Kidney (tissue), 14 donors: Measurements from ENCODE around the gene FAM222B. TPM values are rescaled to one million over a fixed set of nuclear protein-coding genes. Genes with fewer than 3 reads are reported as not detected.

ENCODE experiments used
- DNase-seq, 5 donors: peaks; one replicate each; pipeline ENCODE4 v3.0.0-alpha.2; 2013 to 2020
- FAIRE-seq: peaks from 2 replicates; lab custom pipeline; 2012; peaks lifted over from hg19 to GRCh38; lab: Jason Lieb, UNC
- H3K27ac ChIP-seq, 2 donors: one replicate each; pipeline ENCODE4 v1.7.0; 2013; ENCODE audit warnings: low read depth in 2 of 2, low read length in 2 of 2, inconsistent platforms in 1 of 2
- H3K27me3 ChIP-seq: one replicate; pipeline ENCODE4 v1.7.1; 2013; ENCODE audit warnings: low read length, inconsistent platforms; ENCODE audit not compliant: control insufficient read depth, insufficient read depth
- H3K36me3 ChIP-seq, 3 donors: one replicate each; pipeline versions ENCODE4 v1.7.0 to v1.7.1; 2013; ENCODE audit warnings: low read length in 3 of 3, control low read depth in 1 of 3, inconsistent platforms in 1 of 3; ENCODE audit not compliant: insufficient read depth in 3 of 3, control insufficient read depth in 2 of 3
- H3K4me1 ChIP-seq, 3 donors: one replicate each; pipeline versions ENCODE4 v1.7.0 to v1.7.1; 2013; ENCODE audit warnings: low read length in 3 of 3, inconsistent platforms in 1 of 3, low read depth in 1 of 3; ENCODE audit not compliant: control insufficient read depth in 2 of 3, insufficient read depth in 2 of 3
- H3K4me3 ChIP-seq, 3 donors: one replicate each; pipeline versions ENCODE4 v1.7.0 to v1.8.1; 2013; ENCODE audit warnings: low read length in 3 of 3, control low read depth in 1 of 3, inconsistent platforms in 1 of 3
- H3K9ac ChIP-seq, 3 donors: one replicate each; pipeline versions ENCODE4 v1.7.0 to v1.7.1; 2013; ENCODE audit warnings: low read length in 3 of 3, control low read depth in 1 of 3, inconsistent platforms in 1 of 3
- H3K9me3 ChIP-seq, 3 donors: one replicate each; pipeline versions ENCODE4 v1.7.0 to v1.7.1; 2013; ENCODE audit warnings: low read length in 3 of 3, control low read depth in 1 of 3, inconsistent platforms in 1 of 3; ENCODE audit not compliant: control insufficient read depth in 2 of 3, insufficient read depth in 1 of 3
- intact Hi-C: fragments of 100-400 bp; cut with DNase I; formaldehyde crosslinking; loops from one replicate; pipeline ENCODE4 v1.11.1; 2022
- polyA plus RNA-seq: library from polyadenylated mRNA; stranded (reverse); fragments of 350-450 nt; fragmentation: Illumina TruSeq; extraction: RNeasy Lipid Tissue Mini Kit (QIAGEN cat#74804); gene quantifications from one replicate; pipeline ENCODE4 v1.2.3, GENCODE V29; 2014; ENCODE audit warnings: low read depth, low replicate concordance; ENCODE audit not compliant: insufficient read depth
- total RNA-seq: library from RNA; stranded (reverse); fragmentation: NEBNext Ultra II Directional; extraction: Animal tissue kit (Norgen Biotek cat#: 25700); gene quantifications from one replicate; pipeline ENCODE4 v1.2.1, GENCODE V29; 2021
- TF ChIP-seq, protein P1 (sequence below): IDR thresholded peaks from 3 replicates; pipeline ENCODE4 v1.5.1; 2012; ENCODE audit warnings: mild to moderate bottlenecking, moderate library complexity, borderline replicate concordance; ENCODE audit not compliant: insufficient read depth; ENCODE audit errors: extremely low read depth
- donor health status: control.
- donor health status: control.
- donor health status: control.
- donor health status: control.
- donor health status: control.
- donor health status: DM: yes; HTN: yes; CAD: no.
- donor health status: Normal renal cell carcinoma (clear cell type).

FAM222B gene
- total and polyA plus RNA-seq, 2 donors from 2014 or later: 13.0 to 31.0 TPM

DNA sequence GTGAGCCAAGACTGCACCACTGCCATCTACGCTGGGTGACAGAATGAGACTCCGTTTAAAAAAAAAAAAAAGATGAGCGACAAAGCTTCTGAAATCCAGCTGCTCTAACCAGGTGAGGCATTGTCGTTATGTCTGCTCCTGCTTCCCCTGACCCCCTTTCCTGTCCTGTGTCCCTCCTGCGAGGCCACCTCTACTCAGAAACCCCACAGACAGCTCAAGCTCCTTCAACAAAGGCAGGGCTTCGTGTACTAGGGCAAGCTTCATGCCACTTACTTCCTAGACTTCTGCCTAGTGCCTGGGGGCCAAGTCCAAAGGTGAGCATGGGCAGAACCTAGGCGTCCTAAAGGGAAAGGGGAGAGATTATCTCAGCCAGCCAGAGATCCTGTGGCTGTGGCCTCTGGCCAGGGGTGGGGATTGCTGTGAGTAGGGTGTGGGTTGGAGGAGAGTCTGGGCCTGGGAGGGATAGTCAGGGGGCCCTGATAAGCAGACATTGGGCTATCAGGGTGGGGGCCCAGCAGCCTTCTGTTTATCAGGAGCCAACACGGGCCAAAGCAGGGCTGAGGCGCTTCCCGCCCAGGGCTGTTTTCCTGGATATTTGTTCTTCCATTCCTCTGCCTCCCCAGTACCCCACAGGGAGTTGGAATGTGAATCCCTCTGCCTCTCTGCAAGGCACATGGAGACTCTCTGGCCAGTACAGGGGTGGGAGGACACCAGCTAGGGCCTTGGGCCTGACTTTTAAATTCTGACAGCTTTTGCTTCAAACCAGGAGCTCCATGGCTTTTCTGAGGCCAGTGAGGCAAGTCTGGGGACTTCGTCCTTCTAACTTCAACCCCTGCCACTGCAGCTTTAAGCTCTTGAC lies 22.6 kb upstream of the FAM222B start:
- no peak overlapping the region for H3K9ac ChIP-seq
- no peaks in the 10 kb centered on the region for H3K9me3 ChIP-seq
- FAIRE-seq (no peak), DNase-seq (no peak)
- H3K36me3 ChIP-seq: peaks cover 0 to 7% (median 6%) of the 10 kb centered on the region in 3 donors
- intact Hi-C loops: no loop called here
- H3K4me1 ChIP-seq: no peaks in the 10 kb centered on the region
- no peaks in the 10 kb centered on the region for H3K27me3 ChIP-seq
- no peak overlapping the region for H3K27ac ChIP-seq
- H3K4me3 ChIP-seq: no peak overlapping the region
- TF ChIP-seq, protein P1, sequence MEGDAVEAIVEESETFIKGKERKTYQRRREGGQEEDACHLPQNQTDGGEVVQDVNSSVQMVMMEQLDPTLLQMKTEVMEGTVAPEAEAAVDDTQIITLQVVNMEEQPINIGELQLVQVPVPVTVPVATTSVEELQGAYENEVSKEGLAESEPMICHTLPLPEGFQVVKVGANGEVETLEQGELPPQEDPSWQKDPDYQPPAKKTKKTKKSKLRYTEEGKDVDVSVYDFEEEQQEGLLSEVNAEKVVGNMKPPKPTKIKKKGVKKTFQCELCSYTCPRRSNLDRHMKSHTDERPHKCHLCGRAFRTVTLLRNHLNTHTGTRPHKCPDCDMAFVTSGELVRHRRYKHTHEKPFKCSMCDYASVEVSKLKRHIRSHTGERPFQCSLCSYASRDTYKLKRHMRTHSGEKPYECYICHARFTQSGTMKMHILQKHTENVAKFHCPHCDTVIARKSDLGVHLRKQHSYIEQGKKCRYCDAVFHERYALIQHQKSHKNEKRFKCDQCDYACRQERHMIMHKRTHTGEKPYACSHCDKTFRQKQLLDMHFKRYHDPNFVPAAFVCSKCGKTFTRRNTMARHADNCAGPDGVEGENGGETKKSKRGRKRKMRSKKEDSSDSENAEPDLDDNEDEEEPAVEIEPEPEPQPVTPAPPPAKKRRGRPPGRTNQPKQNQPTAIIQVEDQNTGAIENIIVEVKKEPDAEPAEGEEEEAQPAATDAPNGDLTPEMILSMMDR: no peak

DNA sequence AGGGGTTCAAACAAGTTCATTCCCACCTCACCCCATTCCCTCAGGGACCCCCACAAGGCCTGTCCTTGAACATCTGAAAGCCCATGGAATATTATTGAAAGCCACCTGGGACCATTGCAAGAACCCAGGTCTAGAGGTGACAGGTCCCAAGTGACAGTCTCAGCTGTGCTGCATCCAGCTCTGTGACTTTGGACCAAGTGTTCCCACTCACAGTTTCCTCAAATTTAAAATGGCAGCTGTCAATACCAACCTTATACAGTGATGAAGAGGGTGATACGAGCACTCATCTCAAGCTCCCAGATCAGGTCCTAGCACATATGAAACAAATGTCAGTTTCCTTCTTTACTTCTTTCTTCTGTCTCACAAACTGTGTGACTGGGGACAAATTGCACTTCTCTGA lies 21.4 kb upstream of the FAM222B start:
- no peaks in the 10 kb centered on the region for H3K4me1 ChIP-seq
- H3K36me3 ChIP-seq: peaks cover under 1 to 9% (median 8%) of the 10 kb centered on the region in 3 donors
- H3K4me3 ChIP-seq: no peak overlapping the region
- no peaks in the 10 kb centered on the region for H3K9me3 ChIP-seq
- FAIRE-seq (no peak), DNase-seq (no peak)
- H3K27ac ChIP-seq: no peak overlapping the region
- intact Hi-C loops: no loop called here
- TF ChIP-seq, protein P1: no peak
- H3K27me3 ChIP-seq: no peaks in the 10 kb centered on the region
- no peak overlapping the region for H3K9ac ChIP-seq

DNA sequence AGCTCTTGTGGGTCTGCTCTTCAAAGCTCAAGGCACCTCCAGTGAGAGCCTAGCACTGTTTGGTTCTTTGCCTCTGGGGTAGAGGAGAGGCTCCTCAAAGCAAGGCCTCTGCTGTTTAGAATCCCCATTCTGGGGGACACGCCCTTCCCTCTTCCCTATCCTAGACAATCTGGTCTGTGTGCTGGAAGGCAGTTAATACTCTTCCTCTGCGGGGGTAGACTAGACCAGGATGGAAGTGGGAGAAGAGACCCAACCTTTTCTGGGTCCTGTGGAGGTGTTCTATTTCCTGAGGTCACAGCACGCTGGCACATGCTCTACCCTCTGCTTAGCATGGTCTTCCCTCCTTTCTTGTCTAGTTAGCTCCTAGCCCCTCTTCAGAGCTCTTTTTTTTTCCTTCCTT lies 20.0 kb upstream of the FAM222B start:
- TF ChIP-seq, protein P1: no peak
- Histone ChIP-seq H3K27me3 (no peaks in the 10 kb centered on the region), H3K36me3 (peaks cover 7 to 22% (median 19%) of the 10 kb centered on the region in 3 donors), H3K27ac (no peak overlapping the region), H3K4me1 (no peaks in the 10 kb centered on the region), H3K4me3 (no peak overlapping the region), H3K9me3 (no peaks in the 10 kb centered on the region), H3K9ac (no peak overlapping the region)
- FAIRE-seq (no peak), DNase-seq (no peak)
- intact Hi-C loops: no loop called here
